GM18867 (cell line): ENCODE results near the gene GDPD3.

Source experiments
- ATAC-seq: cut with Tn5 transposase; IDR thresholded peaks from one replicate; pipeline ENCODE4 v1.9.1; 2021; ENCODE audit warnings: mild to moderate bottlenecking, moderate library complexity; ENCODE audit not compliant: unreplicated experiment

The GDPD3 gene

DNA sequence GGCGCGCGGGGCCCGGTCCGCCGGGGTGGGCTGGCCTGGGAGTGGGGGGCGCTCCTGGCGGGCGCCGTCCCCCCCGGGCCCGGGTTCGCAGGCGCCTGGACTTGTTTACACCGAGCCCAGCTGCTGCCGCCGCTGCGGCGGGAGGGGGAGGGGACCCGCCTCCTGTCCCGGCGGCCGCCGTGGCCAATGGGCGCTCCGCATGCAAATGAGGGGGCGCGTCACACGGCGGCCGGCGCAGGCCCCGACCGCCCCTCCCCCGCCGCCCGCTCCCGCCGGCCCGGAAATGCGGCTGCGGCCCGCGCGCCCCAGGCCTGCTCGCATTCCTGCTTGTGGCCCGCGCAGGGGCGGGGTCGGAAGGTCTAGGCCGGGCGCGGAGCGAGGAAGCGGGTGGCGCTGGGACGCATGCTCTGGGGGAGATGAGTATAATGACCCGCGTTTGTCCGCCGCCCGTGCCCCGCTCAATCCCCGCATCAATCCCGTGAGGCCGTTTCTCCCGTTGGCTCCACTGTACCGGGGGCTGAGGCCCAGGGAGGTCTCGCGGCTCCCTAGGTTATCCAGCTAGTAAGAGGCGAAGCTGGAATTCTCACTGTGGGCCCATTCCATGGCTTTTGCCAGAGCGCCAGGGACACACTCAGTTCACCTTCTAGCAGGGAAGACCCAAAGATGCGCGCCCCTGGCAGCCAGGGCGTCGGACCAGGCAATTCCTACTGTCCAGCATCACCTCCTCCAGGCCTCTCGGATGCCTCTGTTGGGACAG, 17.1 kb downstream of the GDPD3 start, which contains the start of gene YPEL3:
YPEL3 (minus strand) TSS at position 109 of the 757 bp plus-strand sequence. CDS start 731 bp downstream, outside the sequence.
- peak; percentile 59 for ATAC-seq

- ATAC-seq = peak; percentile 1
These were observed 17.9 kb downstream of the GDPD3 start for GRCh38 chr16:30095166-30096078.

- ATAC-seq = no peak
These were observed 18.7 kb downstream of the GDPD3 start for GRCh38 chr16:30094541-30095165.

- ATAC-seq = peak; percentile 39
These were observed 20.8 kb downstream of the GDPD3 start for GRCh38 chr16:30092373-30093010.

- ATAC-seq = peak; percentile 61
These were observed 21.6 kb downstream of the GDPD3 start, which contains the start of gene TBX6 for GRCh38 chr16:30091474-30092372. TSS of gene TBX6 (minus strand) at chr16:30091924. CDS start at chr16:30091193, 731 bp downstream.

DNA sequence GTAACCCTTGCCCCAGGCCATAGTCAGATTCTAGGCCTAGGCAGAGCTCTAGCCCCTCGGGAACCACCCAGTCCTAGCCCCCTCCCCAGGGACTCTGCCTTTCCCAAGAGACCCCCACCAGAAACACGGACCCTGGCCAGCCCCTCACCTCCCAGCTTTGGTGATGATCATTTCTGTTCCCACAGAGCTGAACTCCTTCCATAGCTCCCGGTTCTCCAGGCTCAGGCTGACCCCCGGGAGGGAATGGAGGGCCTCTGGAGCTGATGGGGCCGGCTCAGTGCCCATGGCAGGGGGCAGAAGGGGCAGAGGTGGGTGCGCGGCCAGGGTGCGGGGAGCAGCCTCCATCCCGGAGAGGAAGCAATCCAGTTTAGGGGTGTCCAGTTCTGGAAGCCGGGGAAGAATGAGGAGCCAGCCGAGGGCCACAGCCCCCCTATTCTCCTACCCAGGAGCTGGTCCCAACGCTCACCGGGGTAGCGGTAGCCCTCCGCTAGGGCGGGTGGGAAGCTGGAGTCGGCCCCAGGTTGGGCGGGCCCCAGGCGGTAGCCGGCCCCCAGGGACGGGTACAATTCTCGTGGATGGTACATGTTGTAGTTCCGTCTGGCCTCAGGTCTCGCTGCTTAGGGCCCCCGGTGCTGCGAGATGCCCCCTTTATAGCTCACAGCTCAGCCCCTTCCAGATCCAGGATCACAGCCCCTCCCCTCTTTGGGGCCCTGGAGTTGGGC, 22.6 kb downstream of the GDPD3 start:
- ATAC-seq = no peak

GRCh38 chr16:30088832-30089624, 24.3 kb downstream of the GDPD3 start:
- ATAC-seq = no peak

- no peak for ATAC-seq
These were observed 25.0 kb downstream of the GDPD3 start for GRCh38 chr16:30088237-30088831.

- no peak for ATAC-seq
These were observed 26.0 kb downstream of the GDPD3 start for GRCh38 chr16:30087181-30087898.

DNA sequence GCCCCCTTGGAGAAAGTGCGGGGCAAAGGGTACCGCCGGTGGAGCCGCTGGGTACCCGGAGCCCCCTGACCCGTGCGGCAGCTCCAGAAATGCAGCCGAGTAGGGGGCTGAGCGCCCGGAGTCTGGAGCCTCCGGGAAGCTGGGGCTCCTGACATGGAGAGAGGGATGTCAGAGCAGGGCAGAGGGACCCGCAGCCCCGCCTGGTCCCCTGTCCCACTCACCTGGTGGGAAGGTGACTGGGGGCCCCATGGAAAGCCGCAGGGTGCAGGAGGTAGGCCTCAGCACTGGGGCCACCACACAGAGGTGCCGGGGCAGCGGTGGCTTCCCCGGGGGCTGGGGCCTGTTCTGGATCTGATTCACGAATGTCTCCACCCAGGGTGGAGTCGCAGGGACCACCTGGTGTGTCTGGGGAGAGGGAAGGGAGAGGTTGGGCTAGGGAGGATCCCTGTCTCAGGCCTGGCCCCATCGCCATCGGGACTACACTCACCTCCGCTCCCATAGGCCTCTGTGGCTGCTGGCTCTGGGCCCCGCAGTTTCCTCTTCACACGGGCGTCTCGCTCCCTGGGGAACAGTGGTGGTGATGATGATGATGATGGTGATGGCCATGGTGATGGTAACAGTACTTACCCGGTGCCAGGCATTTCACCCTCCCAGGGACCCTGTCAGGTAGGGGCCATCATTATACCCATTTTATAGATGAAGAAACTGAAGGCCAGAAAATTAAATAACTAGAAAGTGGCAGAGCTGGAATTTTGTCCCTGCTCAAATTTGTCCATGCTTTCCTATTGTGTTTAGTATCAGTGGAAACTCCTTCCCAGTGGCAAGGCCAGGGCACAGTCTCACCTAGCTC, 26.8 kb downstream of the GDPD3 start:
- ATAC-seq = no peak

DNA sequence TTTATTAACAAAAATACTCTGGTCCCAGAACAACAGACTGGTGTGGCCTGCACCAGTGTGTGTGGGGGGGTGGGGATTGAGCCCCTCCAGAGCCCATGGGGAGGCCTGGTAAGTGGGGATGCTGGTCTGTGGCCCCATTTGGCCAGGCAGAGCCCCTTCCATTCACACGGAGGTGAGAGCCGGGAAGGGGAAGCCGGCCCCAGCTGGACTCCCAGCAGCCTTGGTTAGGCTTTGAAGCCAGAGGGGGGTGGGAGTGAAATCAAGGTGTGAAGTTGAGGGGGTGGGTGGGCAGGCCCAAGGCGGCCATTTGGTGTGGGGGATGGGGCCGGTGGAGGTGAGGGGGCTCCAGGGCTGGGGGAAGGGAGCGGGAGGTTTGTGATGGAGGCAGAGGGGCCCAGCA, 27.5 kb downstream of the GDPD3 start:
- no peak for ATAC-seq

DNA sequence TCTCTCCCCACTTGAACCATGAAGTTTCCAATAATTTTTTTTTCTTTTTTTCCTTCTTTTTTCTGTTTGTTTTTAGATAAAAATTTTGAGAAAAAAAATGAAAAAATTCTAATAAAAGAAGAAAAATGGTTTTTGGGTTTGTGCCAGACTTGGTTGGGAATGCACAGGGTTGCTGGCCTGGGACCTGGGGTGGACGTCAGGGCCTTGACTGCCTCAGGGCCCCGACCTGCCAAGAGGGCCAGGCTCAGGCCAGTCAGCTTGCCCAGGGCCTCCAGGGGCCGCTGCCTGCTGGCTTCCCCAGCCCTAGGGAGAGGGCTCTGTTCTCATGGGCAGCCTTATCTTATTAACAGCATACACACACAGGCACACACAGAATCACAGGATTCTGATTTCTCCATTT, 28.1 kb downstream of the GDPD3 start:
- no peak for ATAC-seq

DNA sequence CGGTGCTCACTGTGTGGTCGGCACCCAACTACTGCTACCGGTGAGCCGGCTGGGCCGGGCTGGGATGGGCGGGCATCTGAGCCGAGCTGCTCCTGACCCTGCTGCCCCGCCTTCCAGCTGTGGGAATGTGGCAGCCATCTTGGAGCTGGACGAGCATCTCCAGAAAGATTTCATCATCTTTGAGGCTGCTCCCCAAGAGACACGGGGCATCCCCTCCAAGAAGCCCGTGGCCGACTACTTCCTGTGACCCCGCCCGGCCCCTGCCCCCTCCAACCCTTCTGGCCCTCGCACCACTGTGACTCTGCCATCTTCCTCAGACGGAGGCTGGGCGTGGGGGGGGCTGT, 28.5 kb downstream of the GDPD3 start:
- no peak for ATAC-seq

DNA sequence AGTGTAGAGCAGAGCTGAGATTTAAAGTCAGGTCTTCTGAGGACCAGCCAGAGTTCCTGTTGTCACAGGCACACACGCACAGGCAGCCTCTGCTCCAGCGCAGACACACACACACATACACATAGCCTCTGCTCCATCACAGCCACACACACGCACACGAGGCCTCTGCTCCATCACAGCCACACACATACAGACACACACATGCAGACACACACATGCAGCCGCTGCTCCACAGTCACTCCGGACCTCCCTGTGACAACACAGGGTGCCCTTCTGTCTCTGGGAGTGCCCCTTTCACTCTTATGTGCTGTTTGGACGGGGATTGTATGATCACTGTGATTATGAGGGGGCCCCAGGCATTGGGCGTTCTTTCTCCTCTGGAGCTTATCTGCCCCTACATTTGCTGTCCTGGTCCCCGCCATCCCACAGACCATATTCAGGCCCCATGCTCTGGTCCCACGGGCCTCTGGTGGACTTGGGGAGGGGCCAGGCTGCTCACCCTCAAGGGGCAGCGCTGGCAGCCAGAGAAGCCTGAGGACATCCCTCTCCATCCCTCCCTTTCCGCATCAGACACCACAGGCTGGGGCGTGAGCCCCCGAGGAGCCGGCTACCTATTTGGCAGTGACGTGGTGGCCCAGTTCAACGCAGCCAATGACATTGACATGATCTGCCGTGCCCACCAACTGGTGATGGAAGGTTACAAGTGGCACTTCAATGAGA, 29.1 kb downstream of the GDPD3 start:
- ATAC-seq = no peak

DNA sequence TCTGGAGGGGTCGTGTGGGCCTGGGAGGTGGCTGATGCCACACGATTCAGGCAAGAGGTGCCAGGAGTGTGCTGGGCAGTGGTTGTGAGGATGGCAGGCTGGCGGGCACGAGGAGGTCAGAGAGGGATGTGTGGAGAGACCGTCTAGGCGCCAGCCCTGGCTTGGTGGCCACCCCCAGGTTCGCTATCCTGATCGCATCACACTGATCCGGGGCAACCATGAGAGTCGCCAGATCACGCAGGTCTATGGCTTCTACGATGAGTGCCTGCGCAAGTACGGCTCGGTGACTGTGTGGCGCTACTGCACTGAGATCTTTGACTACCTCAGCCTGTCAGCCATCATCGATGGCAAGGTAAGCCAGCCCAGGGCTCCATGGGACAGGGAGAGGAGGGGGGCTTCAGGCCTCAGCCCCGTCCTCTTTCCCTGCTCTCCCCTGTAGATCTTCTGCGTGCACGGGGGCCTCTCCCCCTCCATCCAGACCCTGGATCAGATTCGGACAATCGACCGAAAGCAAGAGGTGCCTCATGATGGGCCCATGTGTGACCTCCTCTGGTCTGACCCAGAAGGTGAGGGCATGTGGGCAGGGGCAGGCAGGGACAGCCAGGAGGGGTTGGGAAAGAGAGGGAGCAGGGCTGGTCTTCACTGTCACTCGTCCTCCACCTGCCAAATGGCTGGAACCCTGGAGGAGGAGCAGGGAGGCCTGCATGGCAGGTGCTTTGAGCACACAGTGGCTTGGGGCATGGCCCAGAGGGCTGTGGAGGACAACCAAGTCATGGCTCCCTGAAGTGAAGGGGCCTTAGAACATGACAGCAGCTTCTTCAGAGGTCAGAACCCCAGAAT, 29.9 kb downstream of the GDPD3 start:
- no peak for ATAC-seq
